ENCODE measurements around the gene SCAP. TPM values are rescaled to one million over a fixed set of nuclear protein-coding genes. Genes with fewer than 3 reads are reported as not detected.

SCAP gene
- total and polyA plus RNA-seq, 2 of the 13 experiments (the other 11 are each of a cell fraction or from before 2014, with no cell fraction given), result 40.4 to 53.3 TPM

DNA sequence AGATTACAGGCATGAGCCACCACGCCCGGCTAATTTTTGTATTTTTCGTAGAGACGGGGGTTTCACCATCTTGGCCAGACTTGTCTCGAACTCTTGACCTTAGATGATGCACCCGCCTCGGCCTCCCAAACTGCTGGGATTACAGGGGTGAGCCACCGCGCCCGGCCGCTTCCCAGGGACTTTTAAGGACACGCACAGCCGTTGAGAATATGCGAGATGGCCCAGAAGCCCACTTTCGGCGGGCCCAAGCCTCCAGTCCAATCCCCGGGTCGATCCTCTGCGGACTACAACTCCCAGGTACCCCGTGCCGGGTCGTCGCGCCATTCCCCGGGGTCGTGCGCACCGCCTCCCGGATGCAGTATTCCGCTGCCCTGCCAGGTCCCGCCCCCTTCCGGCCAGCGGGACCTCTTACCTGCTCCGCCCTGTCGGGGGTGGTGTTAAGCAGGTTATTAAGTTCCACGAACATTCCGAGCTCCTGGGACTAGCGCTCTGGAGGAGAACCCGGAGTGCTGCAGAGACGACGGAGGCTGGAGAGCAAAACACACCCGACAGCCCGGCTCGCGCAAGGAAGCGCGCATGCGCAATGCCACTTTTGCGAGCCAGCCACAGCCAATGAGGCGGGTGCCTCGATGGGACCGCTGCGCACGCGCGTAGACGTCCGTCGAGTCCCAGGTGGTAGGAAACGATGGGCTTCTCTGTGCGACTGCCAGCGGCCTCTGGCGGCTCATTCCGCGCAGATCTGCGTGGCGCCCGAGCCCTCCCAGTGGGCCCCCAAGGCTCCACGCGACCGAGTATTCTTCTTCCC, 37.6 kb upstream of the SCAP start, which contains the start of gene ELP6 (continued):
- peak; percentile 84 for TF ChIP-seq FOXC1 (CRISPR knock-in tag; IDR thresholded peaks at IDR 0.05; ENCODE audit: borderline replicate concordance)
- TF ChIP-seq POLR2G (IDR thresholded peaks at IDR 0.05; ENCODE audit: low read depth, low read length), result peak; percentile 85
- TF ChIP-seq ATF1 (CRISPR knock-in tag; IDR thresholded peaks at IDR 0.05), result 0 out of 2 replicates have a peak, but pooled peaks have one; percentile 59
- peak; percentile 58; the same call in 1 of the 2 replicates for TF ChIP-seq ZFP90 (CRISPR knock-in tag; IDR thresholded peaks at IDR 0.05; ENCODE audit: borderline replicate concordance)
- TF ChIP-seq ZNF567 (CRISPR knock-in tag; IDR thresholded peaks at IDR 0.05; ENCODE audit: borderline replicate concordance), result 0 out of 2 replicates have a peak, but pooled peaks have one; percentile 87
- TF ChIP-seq PHF5A (CRISPR knock-in tag; IDR thresholded peaks at IDR 0.05; ENCODE audit: low read depth, unreplicated experiment), result peak; percentile 66
- 0 out of 2 replicates have a peak, but pooled peaks have one; percentile 10 for TF ChIP-seq ZNF530 (CRISPR knock-in tag; IDR thresholded peaks at IDR 0.05; ENCODE audit: low read depth)
- TF ChIP-seq SMAD1 (CRISPR knock-in tag; IDR thresholded peaks at IDR 0.05; ENCODE audit: borderline replicate concordance, low read depth), result 0 out of 2 replicates have a peak, but pooled peaks have one; percentile 19
- 0 out of 2 replicates have a peak, but pooled peaks have one; percentile 81 for TF ChIP-seq ZNF124 (CRISPR knock-in tag; IDR thresholded peaks at IDR 0.05)
- no peak for TF ChIP-seq ZNF644 (CRISPR knock-in tag; IDR thresholded peaks at IDR 0.05; ENCODE audit: low read depth)
- TF ChIP-seq TAF1 (CRISPR knock-in tag; IDR thresholded peaks at IDR 0.05), result peak; percentile 82
- TF ChIP-seq, protein P1, sequence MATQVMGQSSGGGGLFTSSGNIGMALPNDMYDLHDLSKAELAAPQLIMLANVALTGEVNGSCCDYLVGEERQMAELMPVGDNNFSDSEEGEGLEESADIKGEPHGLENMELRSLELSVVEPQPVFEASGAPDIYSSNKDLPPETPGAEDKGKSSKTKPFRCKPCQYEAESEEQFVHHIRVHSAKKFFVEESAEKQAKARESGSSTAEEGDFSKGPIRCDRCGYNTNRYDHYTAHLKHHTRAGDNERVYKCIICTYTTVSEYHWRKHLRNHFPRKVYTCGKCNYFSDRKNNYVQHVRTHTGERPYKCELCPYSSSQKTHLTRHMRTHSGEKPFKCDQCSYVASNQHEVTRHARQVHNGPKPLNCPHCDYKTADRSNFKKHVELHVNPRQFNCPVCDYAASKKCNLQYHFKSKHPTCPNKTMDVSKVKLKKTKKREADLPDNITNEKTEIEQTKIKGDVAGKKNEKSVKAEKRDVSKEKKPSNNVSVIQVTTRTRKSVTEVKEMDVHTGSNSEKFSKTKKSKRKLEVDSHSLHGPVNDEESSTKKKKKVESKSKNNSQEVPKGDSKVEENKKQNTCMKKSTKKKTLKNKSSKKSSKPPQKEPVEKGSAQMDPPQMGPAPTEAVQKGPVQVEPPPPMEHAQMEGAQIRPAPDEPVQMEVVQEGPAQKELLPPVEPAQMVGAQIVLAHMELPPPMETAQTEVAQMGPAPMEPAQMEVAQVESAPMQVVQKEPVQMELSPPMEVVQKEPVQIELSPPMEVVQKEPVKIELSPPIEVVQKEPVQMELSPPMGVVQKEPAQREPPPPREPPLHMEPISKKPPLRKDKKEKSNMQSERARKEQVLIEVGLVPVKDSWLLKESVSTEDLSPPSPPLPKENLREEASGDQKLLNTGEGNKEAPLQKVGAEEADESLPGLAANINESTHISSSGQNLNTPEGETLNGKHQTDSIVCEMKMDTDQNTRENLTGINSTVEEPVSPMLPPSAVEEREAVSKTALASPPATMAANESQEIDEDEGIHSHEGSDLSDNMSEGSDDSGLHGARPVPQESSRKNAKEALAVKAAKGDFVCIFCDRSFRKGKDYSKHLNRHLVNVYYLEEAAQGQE (IDR thresholded peaks at IDR 0.05; ENCODE audit: borderline replicate concordance in 1 of 2, low read depth in 1 of 2, low read length in 2 of 2), result peak in 1 of 2 experiments; percentile 5; a peak in 1 of 4 replicates
- TF ChIP-seq DMAP1 (CRISPR knock-in tag; IDR thresholded peaks at IDR 0.05), result peak; percentile 78; the same call in 1 of the 2 replicates
- no peak for TF ChIP-seq WIZ (CRISPR knock-in tag; IDR thresholded peaks at IDR 0.05)
- TF ChIP-seq NKX3-1 (CRISPR knock-in tag; IDR thresholded peaks at IDR 0.05), result peak; percentile 15
- 0 out of 2 replicates have a peak, but pooled peaks have one; percentile 12 for TF ChIP-seq ZNF713 (CRISPR knock-in tag; IDR thresholded peaks at IDR 0.05)
- 0 out of 2 replicates have a peak, but pooled peaks have one; percentile 55 for TF ChIP-seq FOXK1 (CRISPR knock-in tag; IDR thresholded peaks at IDR 0.05; ENCODE audit: borderline replicate concordance, low read depth)
- peak; percentile 27; the same call in 1 of the 2 replicates for TF ChIP-seq FOXO1 (CRISPR knock-in tag; IDR thresholded peaks at IDR 0.05)
- no peak for TF ChIP-seq CCAR2 (optimal IDR thresholded peaks at IDR 0.05; ENCODE audit: low read depth, low read length)
- peak; percentile 75; the same call in 1 of the 2 replicates for TF ChIP-seq KLF11 (CRISPR knock-in tag; IDR thresholded peaks at IDR 0.05)
- 0 out of 2 replicates have a peak, but pooled peaks have one; percentile 64 for TF ChIP-seq ZNF598 (CRISPR knock-in tag; IDR thresholded peaks at IDR 0.05; ENCODE audit: borderline replicate concordance)
- 0 out of 2 replicates have a peak, but pooled peaks have one; percentile 14 for TF ChIP-seq CBX5 (CRISPR knock-in tag; IDR thresholded peaks at IDR 0.05; ENCODE audit: borderline replicate concordance)
- TF ChIP-seq, protein P2, sequence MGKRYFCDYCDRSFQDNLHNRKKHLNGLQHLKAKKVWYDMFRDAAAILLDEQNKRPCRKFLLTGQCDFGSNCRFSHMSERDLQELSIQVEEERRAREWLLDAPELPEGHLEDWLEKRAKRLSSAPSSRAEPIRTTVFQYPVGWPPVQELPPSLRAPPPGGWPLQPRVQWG (CRISPR knock-in tag; IDR thresholded peaks at IDR 0.05; ENCODE audit: borderline replicate concordance, low read depth), result no peak
- TF ChIP-seq JUND (CRISPR knock-in tag; IDR thresholded peaks at IDR 0.05), result no peak
- TF ChIP-seq MEIS2 (CRISPR knock-in tag; IDR thresholded peaks at IDR 0.05), result peak; percentile 28

Measured in HepG2 (cell line).